GM12874 (cell line): ENCODE results near the gene KAT2A.

Experiments used
- TF ChIP-seq, protein P1 (sequence below): IDR thresholded peaks from 2 replicates; pipeline ENCODE4 v1.5.1; 2011; ENCODE audit warnings: low read depth, mild to moderate bottlenecking, control low read depth, low read length, moderate library complexity; ENCODE audit not compliant: insufficient read depth

KAT2A gene

DNA sequence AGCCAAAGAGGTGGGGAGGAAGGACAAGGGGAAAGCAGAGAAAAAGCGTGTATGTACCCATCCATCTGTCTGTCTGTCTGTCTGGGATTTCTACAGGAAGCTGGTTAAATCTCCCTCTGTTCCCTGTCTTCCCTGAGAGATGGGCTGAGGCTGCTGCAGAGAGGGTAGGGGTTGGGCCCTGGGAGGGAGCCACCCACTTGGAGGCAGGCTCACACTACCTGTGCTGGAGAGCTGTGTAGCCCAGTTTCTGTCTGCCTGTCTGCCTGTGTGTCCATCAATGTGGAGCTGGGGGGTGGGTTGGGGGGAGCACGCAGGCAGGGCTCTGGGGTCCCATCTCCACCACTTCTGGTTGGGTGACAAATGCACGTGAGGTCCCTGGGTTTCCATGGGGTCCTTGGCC is 52.2 kb downstream of the KAT2A start:
- TF ChIP-seq, protein P1, sequence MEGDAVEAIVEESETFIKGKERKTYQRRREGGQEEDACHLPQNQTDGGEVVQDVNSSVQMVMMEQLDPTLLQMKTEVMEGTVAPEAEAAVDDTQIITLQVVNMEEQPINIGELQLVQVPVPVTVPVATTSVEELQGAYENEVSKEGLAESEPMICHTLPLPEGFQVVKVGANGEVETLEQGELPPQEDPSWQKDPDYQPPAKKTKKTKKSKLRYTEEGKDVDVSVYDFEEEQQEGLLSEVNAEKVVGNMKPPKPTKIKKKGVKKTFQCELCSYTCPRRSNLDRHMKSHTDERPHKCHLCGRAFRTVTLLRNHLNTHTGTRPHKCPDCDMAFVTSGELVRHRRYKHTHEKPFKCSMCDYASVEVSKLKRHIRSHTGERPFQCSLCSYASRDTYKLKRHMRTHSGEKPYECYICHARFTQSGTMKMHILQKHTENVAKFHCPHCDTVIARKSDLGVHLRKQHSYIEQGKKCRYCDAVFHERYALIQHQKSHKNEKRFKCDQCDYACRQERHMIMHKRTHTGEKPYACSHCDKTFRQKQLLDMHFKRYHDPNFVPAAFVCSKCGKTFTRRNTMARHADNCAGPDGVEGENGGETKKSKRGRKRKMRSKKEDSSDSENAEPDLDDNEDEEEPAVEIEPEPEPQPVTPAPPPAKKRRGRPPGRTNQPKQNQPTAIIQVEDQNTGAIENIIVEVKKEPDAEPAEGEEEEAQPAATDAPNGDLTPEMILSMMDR: no peak

DNA sequence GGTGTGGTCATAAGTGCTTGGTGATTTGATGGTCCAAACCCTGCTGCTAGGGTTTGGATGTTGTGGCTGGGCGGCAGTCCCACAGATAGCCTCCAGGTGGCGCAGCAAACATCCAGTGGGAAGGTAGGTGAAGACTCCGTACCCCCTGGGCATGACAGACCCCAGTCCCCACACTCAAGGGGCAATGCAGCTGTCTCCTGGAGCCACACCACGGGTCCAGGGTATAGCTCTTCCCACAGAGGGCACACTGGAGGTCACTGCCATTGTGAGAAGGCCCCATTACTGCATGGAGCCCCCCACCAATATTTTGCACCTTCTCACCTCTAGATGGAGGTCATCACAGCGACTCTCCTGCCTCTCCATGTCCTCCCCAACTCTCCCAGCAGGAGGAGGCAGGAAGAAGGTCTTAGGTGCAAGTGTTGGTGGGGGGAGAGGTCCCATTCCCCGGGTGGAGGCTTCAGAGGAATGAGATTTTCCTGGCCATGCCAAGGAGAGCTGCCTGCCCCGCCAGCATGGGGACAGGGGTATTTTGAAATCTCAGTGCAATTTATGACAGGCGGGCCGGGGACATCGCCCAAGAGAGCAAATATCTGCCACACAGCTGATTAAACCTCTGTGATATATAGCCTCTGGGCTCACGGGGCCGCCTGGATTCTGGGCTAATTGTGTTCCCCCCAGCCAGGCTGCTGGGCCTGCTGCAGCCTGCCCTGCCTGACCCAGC is 53.6 kb downstream of the KAT2A start:
- TF ChIP-seq, protein P1: peak; percentile 97

DNA sequence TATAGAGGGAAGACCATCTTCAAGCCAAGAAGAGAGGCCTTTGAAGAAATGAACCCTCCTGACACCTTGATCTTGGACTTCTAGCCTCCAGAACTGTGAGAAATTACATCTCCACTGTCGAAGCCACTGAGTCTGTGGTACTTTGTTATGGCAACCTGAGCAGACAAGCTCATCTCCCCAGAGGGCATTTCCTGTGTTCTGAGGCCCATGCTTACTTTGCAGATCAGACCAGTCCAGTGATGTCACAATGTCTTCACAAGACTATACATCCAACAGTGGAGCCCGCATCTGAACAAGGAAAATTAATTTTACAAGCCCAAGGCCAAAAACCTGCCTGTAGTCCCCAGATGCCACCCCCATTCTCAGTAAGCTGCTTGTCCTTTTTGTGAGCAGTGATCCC is 56.0 kb downstream of the KAT2A start:
- TF ChIP-seq, protein P1: no peak
